Regular cardiac myocyte (primary cell): ENCODE data around the gene SLC13A2. TPM values are rescaled to one million over a fixed set of nuclear protein-coding genes. Genes with fewer than 3 reads are reported as not detected.

Experiments used
- total RNA-seq: library from RNA; depleted of rRNA; stranded (reverse); fragments of >200 nt; gene quantifications from 2 replicates; pipeline ENCODE4 v1.2.3, GENCODE V29; 2014

SLC13A2 gene, protein sequence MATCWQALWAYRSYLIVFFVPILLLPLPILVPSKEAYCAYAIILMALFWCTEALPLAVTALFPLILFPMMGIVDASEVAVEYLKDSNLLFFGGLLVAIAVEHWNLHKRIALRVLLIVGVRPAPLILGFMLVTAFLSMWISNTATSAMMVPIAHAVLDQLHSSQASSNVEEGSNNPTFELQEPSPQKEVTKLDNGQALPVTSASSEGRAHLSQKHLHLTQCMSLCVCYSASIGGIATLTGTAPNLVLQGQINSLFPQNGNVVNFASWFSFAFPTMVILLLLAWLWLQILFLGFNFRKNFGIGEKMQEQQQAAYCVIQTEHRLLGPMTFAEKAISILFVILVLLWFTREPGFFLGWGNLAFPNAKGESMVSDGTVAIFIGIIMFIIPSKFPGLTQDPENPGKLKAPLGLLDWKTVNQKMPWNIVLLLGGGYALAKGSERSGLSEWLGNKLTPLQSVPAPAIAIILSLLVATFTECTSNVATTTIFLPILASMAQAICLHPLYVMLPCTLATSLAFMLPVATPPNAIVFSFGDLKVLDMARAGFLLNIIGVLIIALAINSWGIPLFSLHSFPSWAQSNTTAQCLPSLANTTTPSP
- not detected in 2 replicates for total RNA-seq

DNA sequence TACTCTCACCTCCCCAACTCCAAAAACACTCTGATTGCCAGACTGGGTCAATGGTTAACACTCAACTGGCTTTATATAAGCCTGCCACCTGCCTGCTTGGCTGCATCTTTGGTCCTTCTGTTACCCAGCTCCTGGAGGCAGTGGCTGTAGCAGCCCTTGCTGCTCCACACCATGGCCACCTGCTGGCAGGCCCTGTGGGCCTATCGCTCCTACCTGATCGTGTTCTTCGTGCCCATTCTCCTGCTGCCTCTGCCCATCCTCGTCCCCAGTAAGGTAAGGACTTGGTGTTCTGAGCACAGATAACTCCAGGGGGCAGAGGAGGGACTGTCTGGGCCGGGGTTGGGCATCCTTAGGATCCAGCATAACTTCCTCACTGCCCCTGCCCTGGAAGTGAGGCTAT lies at the start of gene SLC13A2:
Gene SLC13A2 (plus strand): TSS at position 103 of the 400 bp plus-strand sequence. CDS start 69 bp downstream, at position 172.

DNA sequence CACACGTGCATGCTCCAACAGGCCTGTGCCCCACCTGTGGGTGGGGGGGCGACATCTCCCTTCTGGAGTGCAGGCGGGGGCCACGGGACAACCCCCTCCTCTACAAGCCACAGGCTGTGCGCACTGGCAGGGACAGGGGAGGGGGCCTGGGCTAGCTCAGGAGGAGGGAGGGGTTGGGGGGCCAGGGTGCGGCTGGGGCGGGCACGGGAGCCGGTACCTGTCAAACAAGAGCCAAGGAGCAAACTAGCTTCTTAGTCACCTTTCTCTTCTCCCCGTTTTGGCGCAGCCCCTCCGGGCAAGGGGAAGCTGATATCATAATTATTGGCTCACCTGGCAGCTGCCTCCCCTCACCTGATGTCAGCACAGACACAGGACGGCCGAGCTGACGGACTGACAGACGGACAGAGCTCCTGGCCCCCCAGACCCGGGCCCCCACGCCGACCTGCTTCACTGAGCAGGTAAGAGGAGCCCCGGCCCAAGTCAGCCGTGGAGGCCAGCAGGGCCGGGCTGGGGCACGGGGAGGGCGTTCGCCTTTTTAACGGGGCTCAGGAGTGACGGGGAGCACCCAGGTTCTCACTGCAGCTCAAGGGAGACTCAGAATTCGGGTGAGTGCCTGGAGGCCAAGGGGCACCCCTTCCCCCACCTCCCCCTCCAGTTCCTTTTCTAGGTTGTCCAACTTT lies 32.7 kb downstream of the SLC13A2 start, which contains the start of gene FOXN1:
Gene FOXN1 (plus strand): TSS at position 363 of the 680 bp plus-strand sequence. CDS start 17,622 bp downstream, outside the sequence.

Other genes starting within 250 kb of the SLC13A2 start
- gene TMEM97, start 154.4 kb upstream of the SLC13A2 start, total RNA-seq, result 9.0 and 14.6 TPM in 2 replicates
- 76.1 and 78.4 TPM in 2 replicates for gene IFT20, start 138.2 kb upstream of the SLC13A2 start, total RNA-seq
- 26.5 and 29.5 TPM in 2 replicates for gene TNFAIP1, start 137.9 kb upstream of the SLC13A2 start, total RNA-seq
- 65.4 and 101 TPM in 2 replicates for gene POLDIP2, start 116.1 kb upstream of the SLC13A2 start, total RNA-seq
- not detected in 2 replicates for gene SEBOX, start 108.4 kb upstream of the SLC13A2 start, total RNA-seq
- 0.19 and 7.0 TPM in 2 replicates for gene VTN, start 103.3 kb upstream of the SLC13A2 start, total RNA-seq
- 5.9 and 7.5 TPM in 2 replicates for gene SARM1, start 102.0 kb upstream of the SLC13A2 start, total RNA-seq
- gene SLC46A1, start 67.4 kb upstream of the SLC13A2 start, total RNA-seq, result 5.8 and 11.6 TPM in 2 replicates
- not detected in 2 replicates for gene FOXN1, start 32.7 kb downstream of the SLC13A2 start, total RNA-seq
- gene UNC119, start 79.0 kb downstream of the SLC13A2 start, total RNA-seq, result 20.3 and 36.6 TPM in 2 replicates
- gene PIGS, start 97.9 kb downstream of the SLC13A2 start, total RNA-seq, result 55.8 and 71.6 TPM in 2 replicates
- gene ALDOC, start 103.3 kb downstream of the SLC13A2 start, total RNA-seq, result 46.6 and 129 TPM in 2 replicates
- 6.5 and 67.5 TPM in 2 replicates for gene SPAG5, start 125.4 kb downstream of the SLC13A2 start, total RNA-seq
- gene RSKR, start 140.5 kb downstream of the SLC13A2 start, total RNA-seq, result 3.3 and 5.6 TPM in 2 replicates
- 162 and 207 TPM in 2 replicates for gene BLTP2, start 171.5 kb downstream of the SLC13A2 start, total RNA-seq
- gene SDF2, start 188.3 kb downstream of the SLC13A2 start, total RNA-seq, result 77.2 and 85.3 TPM in 2 replicates
- gene SUPT6H, start 188.6 kb downstream of the SLC13A2 start, total RNA-seq, result 36.4 and 50.2 TPM in 2 replicates
- gene PROCA1, start 238.2 kb downstream of the SLC13A2 start, total RNA-seq, result 1.1 and 1.3 TPM in 2 replicates
- 154 and 167 TPM in 2 replicates for gene RAB34, start 244.2 kb downstream of the SLC13A2 start, total RNA-seq
- 436 and 732 TPM in 2 replicates for gene RPL23A, start 246.3 kb downstream of the SLC13A2 start, total RNA-seq